Effector memory CD8-positive, alpha-beta T cell (primary cell): ENCODE results near the gene KRTAP10-7.
"Not testable (repeated sequence)": the region's sequence is repeated elsewhere in the genome, so short reads cannot be mapped to it uniquely, and the experiment has no call there.

Experiments
- ATAC-seq: fragments of 150-1000 bp; cut with Tn5 transposase; replicated peaks from 2 replicates; pipeline ENCODE4 v1.10.0; 2021; ENCODE audit warnings: mild to moderate bottlenecking, moderate library complexity
- DNase-seq, 3 experiments: peaks; one replicate each; pipeline ENCODE4 v3.0.0; 2021
- H3K27ac Mint-ChIP-seq, 2 donors: one replicate each; pipeline ENCODE4 v1.8.0; 2022; ENCODE audit warnings: mild to moderate bottlenecking in 2 of 2, mixed read lengths in 2 of 2, moderate library complexity in 2 of 2
- H3K27me3 Mint-ChIP-seq, 2 donors: one replicate each; pipeline ENCODE4 v1.8.0; 2022; ENCODE audit warnings: mixed read lengths in 2 of 2
- H3K36me3 Mint-ChIP-seq: one replicate; pipeline ENCODE4 v1.8.0; 2022; ENCODE audit warnings: mild to moderate bottlenecking, moderate library complexity, mixed read lengths; ENCODE audit not compliant: insufficient read depth
- H3K4me1 Mint-ChIP-seq, 2 donors: one replicate each; pipeline ENCODE4 v1.8.0; 2022; ENCODE audit warnings: low read depth in 2 of 2, mixed read lengths in 2 of 2
- H3K4me3 Mint-ChIP-seq, 2 donors: one replicate each; pipeline ENCODE4 v1.8.0; 2022; ENCODE audit warnings: mild to moderate bottlenecking in 2 of 2, mixed read lengths in 2 of 2, moderate library complexity in 2 of 2
- H3K9me3 Mint-ChIP-seq, 2 donors: one replicate each; pipeline ENCODE4 v1.8.0; 2022; ENCODE audit warnings: mixed read lengths in 2 of 2

KRTAP10-7 gene

DNA sequence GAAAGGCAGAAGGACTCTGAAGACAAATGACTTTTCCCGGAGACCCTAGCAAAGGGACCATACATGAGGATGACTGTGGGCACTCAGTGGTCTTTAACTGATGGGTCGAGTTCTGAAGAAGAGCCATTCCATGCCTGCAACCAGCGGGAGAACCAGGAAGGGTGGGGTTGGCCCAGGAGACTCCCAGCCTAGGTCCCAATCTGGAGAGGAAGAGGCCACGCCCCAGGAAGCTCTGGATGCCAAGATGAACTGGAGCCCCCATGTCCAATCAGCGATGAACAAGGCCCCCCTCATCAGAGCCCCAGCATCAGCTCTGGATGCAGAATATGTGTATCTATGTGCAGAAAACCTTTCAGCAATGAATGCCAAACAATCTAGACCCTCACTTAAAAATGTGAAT, 40.4 kb downstream of the KRTAP10-7 start:
- peaks cover 14 to 38% of the 10 kb centered on the region in 2 donors for H3K9me3 Mint-ChIP-seq
- H3K4me1 Mint-ChIP-seq = peaks cover 0 to 3% of the 10 kb centered on the region in 2 donors
- H3K27me3 Mint-ChIP-seq = peaks cover 0 to 35% of the 10 kb centered on the region in 2 donors
- no peak overlapping the region for H3K27ac Mint-ChIP-seq
- no peaks in the 10 kb centered on the region for H3K36me3 Mint-ChIP-seq
- ATAC-seq (no peak), DNase-seq (no peak)
- no peak overlapping the region for H3K4me3 Mint-ChIP-seq

- H3K4me3 Mint-ChIP-seq = no peak overlapping the region
- H3K36me3 Mint-ChIP-seq = no peaks in the 10 kb centered on the region
- peaks cover 5 to 9% of the 10 kb centered on the region in 2 donors for H3K4me1 Mint-ChIP-seq
- H3K27ac Mint-ChIP-seq = no peak overlapping the region
- H3K27me3 Mint-ChIP-seq = peaks cover 0 to 23% of the 10 kb centered on the region in 2 donors
- DNase-seq = no peak
- H3K9me3 Mint-ChIP-seq = peaks cover 14 to 38% of the 10 kb centered on the region in 2 donors
- ATAC-seq = no peak
Observed at GRCh38 chr21:44643741-44644310, 43.4 kb downstream of the KRTAP10-7 start.

- no peak for DNase-seq
- peaks cover 4% of the 10 kb centered on the region for H3K36me3 Mint-ChIP-seq
- peaks cover 14 to 38% of the 10 kb centered on the region in 2 donors for H3K9me3 Mint-ChIP-seq
- H3K4me3 Mint-ChIP-seq = no peak overlapping the region
- peaks cover 0 to 13% of the 10 kb centered on the region in 2 donors for H3K27me3 Mint-ChIP-seq
- H3K4me1 Mint-ChIP-seq = peaks cover 8 to 9% of the 10 kb centered on the region in 2 donors
- ATAC-seq = no peak
- no peak overlapping the region for H3K27ac Mint-ChIP-seq
Observed at GRCh38 chr21:44644878-44645277, 44.5 kb downstream of the KRTAP10-7 start.

DNA sequence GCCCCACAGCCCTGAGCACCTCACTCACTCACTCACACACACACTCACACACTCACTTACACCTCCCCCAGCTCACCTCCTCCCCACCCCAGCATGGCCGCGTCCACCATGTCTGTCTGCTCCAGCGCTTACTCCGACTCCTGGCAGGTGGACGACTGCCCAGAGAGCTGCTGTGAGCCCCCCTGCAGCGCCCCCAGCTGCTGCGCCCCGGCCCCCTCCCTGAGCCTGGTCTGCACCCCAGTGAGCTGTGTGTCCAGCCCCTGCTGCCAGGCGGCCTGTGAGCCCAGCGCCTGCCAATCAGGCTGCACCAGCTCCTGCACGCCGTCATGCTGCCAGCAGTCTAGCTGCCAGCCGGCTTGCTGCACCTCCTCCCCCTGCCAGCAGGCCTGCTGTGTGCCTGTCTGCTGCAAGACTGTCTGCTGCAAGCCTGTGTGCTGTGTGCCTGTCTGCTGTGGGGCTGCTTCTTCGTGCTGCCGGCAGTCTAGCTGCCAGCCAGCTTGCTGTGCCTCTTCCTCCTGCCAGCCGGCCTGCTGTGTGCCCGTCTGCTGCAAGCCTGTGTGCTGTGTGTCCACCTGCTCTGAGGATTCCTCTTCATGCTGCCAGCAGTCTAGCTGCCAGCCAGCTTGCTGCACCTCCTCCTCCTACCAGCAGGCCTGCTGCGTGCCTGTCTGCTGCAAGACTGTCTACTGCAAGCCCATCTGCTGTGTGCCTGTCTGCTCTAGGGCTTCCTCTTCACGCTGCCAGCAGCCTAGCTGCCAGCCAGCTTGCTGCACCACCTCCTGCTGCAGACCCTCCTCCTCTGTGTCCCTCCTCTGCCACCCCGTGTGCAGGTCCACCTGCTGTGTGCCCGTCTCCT, 46.2 kb downstream of the KRTAP10-7 start, which contains the start of gene KRTAP10-11:
Gene KRTAP10-11 (plus strand): TSS at position 49 of the 856 bp plus-strand sequence. CDS start 45 bp downstream, at position 94.
- Mint-ChIP-seq H3K27ac (peak within 1 kb of the TSS in 1 of 2 donors; percentile 63), H3K9me3 (peaks cover 12 to 22% of the 10 kb centered on the region in 2 donors), H3K4me1 (peaks cover 10 to 14% of the 10 kb centered on the region in 2 donors)
- H3K4me3 Mint-ChIP-seq, H3K27me3 Mint-ChIP-seq, ATAC-seq, DNase-seq, H3K36me3 Mint-ChIP-seq: not testable (repeated sequence)

GRCh38 chr21:44647222-44647552, 46.8 kb downstream of the KRTAP10-7 start:
- DNase-seq (no peak), ATAC-seq (no peak)
- H3K4me3 Mint-ChIP-seq = no peak overlapping the region
- H3K4me1 Mint-ChIP-seq = peaks cover 10 to 15% of the 10 kb centered on the region in 2 donors
- H3K36me3 Mint-ChIP-seq = peaks cover 4% of the 10 kb centered on the region
- H3K9me3 Mint-ChIP-seq = peaks cover 12 to 22% of the 10 kb centered on the region in 2 donors
- H3K27ac Mint-ChIP-seq = peak overlapping the region in 1 of 2 donors; percentile 63
- peaks cover 0 to 8% of the 10 kb centered on the region in 2 donors for H3K27me3 Mint-ChIP-seq

DNA sequence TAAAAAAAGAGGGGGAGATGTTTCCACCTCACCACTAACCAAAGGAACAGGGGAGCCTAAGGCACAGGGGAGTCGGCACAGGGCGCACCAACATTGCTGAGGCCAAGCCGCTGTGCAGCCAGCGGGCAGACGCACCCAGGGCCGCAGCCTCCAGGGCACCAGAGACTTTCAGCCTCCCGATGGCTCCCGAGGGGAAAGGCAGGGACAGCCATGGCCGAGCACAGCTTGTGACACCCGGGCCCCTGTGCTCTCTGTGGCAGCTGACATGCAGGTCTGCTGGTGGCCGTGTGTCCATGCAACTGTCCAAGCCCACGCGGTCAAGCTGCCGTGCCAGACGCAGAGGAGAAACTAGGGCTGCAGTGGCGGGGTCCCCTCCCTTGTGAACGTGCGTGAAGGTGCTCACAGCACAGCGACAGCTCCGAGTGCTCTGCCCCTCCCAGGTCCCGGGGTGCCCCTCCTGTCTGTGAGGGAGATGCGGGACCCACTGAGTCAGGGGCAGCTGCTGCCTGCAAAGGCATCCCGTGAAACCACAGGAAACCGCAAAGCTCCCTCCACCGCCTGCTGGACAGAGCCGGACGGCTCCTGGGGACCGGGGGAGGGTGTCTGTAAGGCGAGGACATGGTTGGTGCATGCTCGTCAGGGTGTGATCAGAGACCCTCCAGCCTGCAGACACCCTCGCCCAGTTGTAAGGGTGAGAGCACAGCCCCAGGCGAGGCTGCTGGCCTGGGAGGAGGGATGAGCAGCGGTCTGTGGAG, 48.3 kb downstream of the KRTAP10-7 start:
- Mint-ChIP-seq H3K27ac (peak overlapping the region in 1 of 2 donors; percentile 67), H3K27me3 (peaks cover 0 to 8% of the 10 kb centered on the region in 2 donors), H3K9me3 (peaks cover 12 to 14% of the 10 kb centered on the region in 2 donors), H3K4me3 (no peak overlapping the region), H3K4me1 (peaks cover 14 to 20% of the 10 kb centered on the region in 2 donors), H3K36me3 (peaks cover 4% of the 10 kb centered on the region)
- no peak for ATAC-seq
- DNase-seq = no peak

- Mint-ChIP-seq H3K27me3 (peaks cover 0 to 8% of the 10 kb centered on the region in 2 donors), H3K36me3 (peaks cover 10% of the 10 kb centered on the region), H3K27ac (peak overlapping the region in 1 of 2 donors; percentile 67), H3K9me3 (peaks cover 5% of the 10 kb centered on the region in 2 donors), H3K4me1 (peaks cover 22 to 29% of the 10 kb centered on the region in 2 donors), H3K4me3 (no peak overlapping the region)
- ATAC-seq (no peak), DNase-seq (no peak)
Observed at GRCh38 chr21:44649521-44650100, 49.2 kb downstream of the KRTAP10-7 start.

- Mint-ChIP-seq H3K9me3 (no peaks in the 10 kb centered on the region), H3K27ac (peak overlapping the region; percentile 30 to 67), H3K4me3 (no peak overlapping the region), H3K4me1 (peaks cover 24 to 35% of the 10 kb centered on the region in 2 donors), H3K36me3 (peaks cover 13% of the 10 kb centered on the region), H3K27me3 (peaks cover 0 to 8% of the 10 kb centered on the region in 2 donors)
- no peak for DNase-seq
- no peak for ATAC-seq
Observed at GRCh38 chr21:44650265-44650972, 50.0 kb downstream of the KRTAP10-7 start.

- peaks cover 13% of the 10 kb centered on the region for H3K36me3 Mint-ChIP-seq
- DNase-seq (no peak), ATAC-seq (no peak)
- peaks cover 26 to 36% of the 10 kb centered on the region in 2 donors for H3K4me1 Mint-ChIP-seq
- H3K9me3 Mint-ChIP-seq = no peaks in the 10 kb centered on the region
- H3K27ac Mint-ChIP-seq = peak overlapping the region; percentile 30 to 67
- no peak overlapping the region for H3K4me3 Mint-ChIP-seq
- peaks cover 0 to 8% of the 10 kb centered on the region in 2 donors for H3K27me3 Mint-ChIP-seq
Observed at GRCh38 chr21:44650973-44651675, 50.7 kb downstream of the KRTAP10-7 start.
